Fibroblast of pulmonary artery (primary cell): Measurements from ENCODE around the gene TACC2.
A peak's percentile ranks its signal among the peaks of the same experiment; 100 is the strongest.

Experiments used
- DNase-seq: peaks from one replicate; pipeline ENCODE4 v3.0.0-alpha.2; 2010; ENCODE audit warnings: low read depth
- H3K4me3 ChIP-seq: replicated peaks from 2 replicates; pipeline ENCODE4 v1.5.1; 2011; ENCODE audit warnings: low read depth, mild to moderate bottlenecking, control low read depth, low read length, moderate library complexity
- CTCF ChIP-seq: IDR thresholded peaks from 2 replicates; pipeline ENCODE4 v1.5.1; 2011; ENCODE audit warnings: mild to moderate bottlenecking, control low read depth, low read length, inconsistent platforms; ENCODE audit errors: missing control alignments

Gene TACC2

DNA sequence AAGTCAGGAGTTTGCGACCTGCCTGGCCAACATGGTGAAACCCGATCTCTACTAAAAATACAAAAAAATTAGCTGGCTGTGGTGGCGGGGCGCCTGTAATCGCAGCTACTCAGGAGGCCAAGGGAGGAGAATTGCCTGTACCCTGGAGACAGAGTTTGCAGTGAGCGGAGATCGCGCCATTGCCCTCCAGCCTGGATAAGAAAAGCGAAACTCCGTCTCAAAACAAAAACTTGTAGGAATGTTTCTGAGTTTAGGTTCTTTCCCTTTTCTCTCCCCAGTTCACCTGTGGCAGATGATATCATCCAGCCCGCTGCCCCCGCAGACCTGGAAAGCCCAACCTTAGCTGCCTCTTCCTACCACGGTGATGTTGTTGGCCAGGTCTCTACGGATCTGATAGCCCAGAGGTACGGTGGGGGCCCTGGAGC is 143.4 kb downstream of the TACC2 start:
- no peak overlapping the region for H3K4me3 ChIP-seq
- DNase-seq: no peak
- no peak for TF ChIP-seq CTCF

GRCh38 chr10:122132882-122133565 is 144.1 kb downstream of the TACC2 start:
- no peak overlapping the region for H3K4me3 ChIP-seq
- no peak for TF ChIP-seq CTCF
- no peak for DNase-seq

DNA sequence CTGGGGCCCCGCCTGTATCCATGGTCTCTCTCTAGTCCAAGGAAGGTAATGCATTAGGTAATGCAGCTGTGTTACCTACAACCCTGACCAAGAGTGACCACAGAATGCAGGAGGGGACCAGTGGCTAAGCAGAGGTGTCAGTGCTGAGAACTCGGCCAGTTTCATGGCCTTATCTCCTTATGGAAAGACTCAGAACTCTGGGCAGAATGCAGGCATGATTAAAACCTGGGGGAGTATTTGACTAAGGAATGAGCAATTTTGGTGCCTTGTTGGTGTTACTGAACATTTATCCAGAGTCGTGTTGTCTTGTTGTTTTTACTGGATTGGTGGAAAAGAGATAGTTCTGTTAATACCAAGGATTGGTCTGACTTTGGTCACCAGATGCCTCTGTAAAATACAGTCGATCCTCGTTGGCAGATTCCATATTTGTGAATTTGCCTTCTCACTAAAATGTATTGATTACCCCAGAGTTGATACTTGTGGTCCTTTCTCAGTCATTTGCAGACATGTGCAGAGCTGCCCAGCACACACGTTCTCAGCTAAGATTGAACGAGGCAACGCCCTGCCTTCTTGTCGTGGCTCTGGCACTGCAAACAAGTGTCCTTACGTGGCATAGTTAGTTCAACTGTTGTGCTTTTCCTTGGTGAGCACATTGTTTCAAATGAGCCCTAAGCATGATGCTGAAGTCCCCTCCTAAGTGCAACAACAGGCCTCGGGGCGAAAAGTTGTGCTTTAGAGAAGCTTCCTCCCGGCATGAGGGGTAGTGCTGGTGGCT is 146.5 kb downstream of the TACC2 start:
- DNase-seq: no peak
- H3K4me3 ChIP-seq: no peak overlapping the region
- no peak for TF ChIP-seq CTCF

GRCh38 chr10:122138831-122139625 is 150.1 kb downstream of the TACC2 start:
- no peak for DNase-seq
- no peak overlapping the region for H3K4me3 ChIP-seq
- no peak for TF ChIP-seq CTCF

- TF ChIP-seq CTCF: no peak
- DNase-seq: no peak
- H3K4me3 ChIP-seq: no peak overlapping the region
Measured at GRCh38 chr10:122139627-122140170, 150.7 kb downstream of the TACC2 start.

- no peak overlapping the region for H3K4me3 ChIP-seq
- peak; percentile 75 for DNase-seq
- no peak for TF ChIP-seq CTCF
Measured at GRCh38 chr10:122140461-122140902, 151.5 kb downstream of the TACC2 start.
